ENCODE results near the gene IDUA. TPM values are rescaled to one million over a fixed set of nuclear protein-coding genes. Genes with fewer than 3 reads are reported as not detected.

Gene IDUA
- polyA plus RNA-seq, 3 donors, result 6.4 to 64.4 (median 8.5) TPM

- no peaks in the 10 kb centered on the region for H3K79me2 ChIP-seq (ENCODE audit: insufficient read depth, low read length)
- H3K36me3 ChIP-seq (replicated peaks in 1 of 2; ENCODE audit: control insufficient read depth in 1 of 2, insufficient read depth in 2 of 2, low read length in 2 of 2), result no peaks in the 10 kb centered on the region
- intact Hi-C loops (cut with micrococcal nuclease), result no loop called here
- Mint-ChIP-seq H3K27me3 (ENCODE audit: low read depth in 3 of 3) (peaks cover 3 to 19% (median 5%) of the 10 kb centered on the region in 3 donors), H3K27ac (no peak overlapping the region), H3K36me3 (peaks cover 6% of the 10 kb centered on the region in 2 donors), H3K4me3 (no peak overlapping the region), H3K4me1 (peaks cover 4% of the 10 kb centered on the region), H3K9me3 (peaks cover 0 to 3% (median 0%) of the 10 kb centered on the region in 7 donors)
- no peak overlapping the region for H3K9ac ChIP-seq (ENCODE audit: insufficient read depth, low read length, poor library complexity, severe bottlenecking)
- no peak for TF ChIP-seq CTCF (IDR thresholded peaks at IDR 0.05)
- H3K9me3 ChIP-seq (replicated peaks in 1 of 2; ENCODE audit: control insufficient read depth in 1 of 2, insufficient read depth in 1 of 2, low read length in 2 of 2), result no peaks in the 10 kb centered on the region
- no peak for DNase-seq
- no peaks in the 10 kb centered on the region for H3K27me3 ChIP-seq (ENCODE audit: control insufficient read depth in 2 of 2, insufficient read depth in 2 of 2, low read length in 2 of 2)
- WGBS (ENCODE audit: insufficient coverage), result 77% methylated on average over 16 of the region's 17 CpGs
- no peak overlapping the region for H3K4me3 ChIP-seq (replicated peaks in 1 of 3; ENCODE audit: low read depth in 2 of 3, low read length in 3 of 3)
- H3K4me1 ChIP-seq (ENCODE audit: control insufficient read depth in 1 of 2, insufficient read depth in 2 of 2, low read length in 2 of 2), result no peaks in the 10 kb centered on the region
- H2AFZ ChIP-seq (ENCODE audit: insufficient read depth, low read depth, low read length, poor library complexity, severe bottlenecking), result no peak overlapping the region
- no peak overlapping the region for H3K27ac ChIP-seq (ENCODE audit: low read depth in 1 of 2, low read length in 2 of 2)
- H4K20me1 ChIP-seq (ENCODE audit: insufficient read depth, low read length), result no peaks in the 10 kb centered on the region
- no peak overlapping the region for H3K4me2 ChIP-seq (replicated peaks; ENCODE audit: extremely low read depth, low read length, poor library complexity, severe bottlenecking)
These were observed 42.7 kb downstream of the IDUA start for GRCh38 chr4:1029529-1029928.

GRCh38 chr4:1030031-1030430 is 43.2 kb downstream of the IDUA start:
- Histone ChIP-seq H3K79me2 (ENCODE audit: insufficient read depth, low read length) (no peaks in the 10 kb centered on the region), H3K36me3 (replicated peaks in 1 of 2; ENCODE audit: control insufficient read depth in 1 of 2, insufficient read depth in 2 of 2, low read length in 2 of 2) (no peaks in the 10 kb centered on the region), H3K9me3 (replicated peaks in 1 of 2; ENCODE audit: control insufficient read depth in 1 of 2, insufficient read depth in 1 of 2, low read length in 2 of 2) (no peaks in the 10 kb centered on the region), H3K27me3 (ENCODE audit: control insufficient read depth in 2 of 2, insufficient read depth in 2 of 2, low read length in 2 of 2) (no peaks in the 10 kb centered on the region), H3K9ac (ENCODE audit: insufficient read depth, low read length, poor library complexity, severe bottlenecking) (no peak overlapping the region), H4K20me1 (ENCODE audit: insufficient read depth, low read length) (no peaks in the 10 kb centered on the region), H2AFZ (ENCODE audit: insufficient read depth, low read depth, low read length, poor library complexity, severe bottlenecking) (no peak overlapping the region), H3K4me3 (replicated peaks in 1 of 3; ENCODE audit: low read depth in 2 of 3, low read length in 3 of 3) (no peak overlapping the region), H3K27ac (ENCODE audit: low read depth in 1 of 2, low read length in 2 of 2) (no peak overlapping the region), H3K4me1 (ENCODE audit: control insufficient read depth in 1 of 2, insufficient read depth in 2 of 2, low read length in 2 of 2) (no peaks in the 10 kb centered on the region), H3K4me2 (replicated peaks; ENCODE audit: extremely low read depth, low read length, poor library complexity, severe bottlenecking) (no peak overlapping the region)
- no peak overlapping the region for H3K27ac Mint-ChIP-seq
- H3K4me1 Mint-ChIP-seq, result peaks cover 4% of the 10 kb centered on the region
- peaks cover 0 to 2% (median 0%) of the 10 kb centered on the region in 7 donors for H3K9me3 Mint-ChIP-seq
- 78% methylated on average over 11 of the region's 12 CpGs for WGBS (ENCODE audit: insufficient coverage)
- intact Hi-C loops (cut with micrococcal nuclease), result no loop called here
- DNase-seq, result no peak
- H3K4me3 Mint-ChIP-seq, result no peak overlapping the region
- TF ChIP-seq CTCF (IDR thresholded peaks at IDR 0.05), result no peak
- H3K36me3 Mint-ChIP-seq, result peaks cover 5 to 6% of the 10 kb centered on the region in 2 donors
- H3K27me3 Mint-ChIP-seq (ENCODE audit: low read depth in 3 of 3), result peaks cover 5 to 19% (median 5%) of the 10 kb centered on the region in 3 donors
